Astrocyte of the spinal cord (primary cell): ENCODE results near the gene RMC1.
A peak's percentile ranks its signal among the peaks of the same experiment; 100 is the strongest.

ENCODE experiments used
- DNase-seq: peaks from one replicate; pipeline ENCODE4 v3.0.0; 2011; ENCODE audit warnings: low read depth, low spot score
- H3K4me3 ChIP-seq: 2 replicates; pipeline ENCODE4 v1.5.1; 2011; ENCODE audit warnings: low read depth, mild to moderate bottlenecking, low read length, moderate library complexity
- CTCF ChIP-seq: IDR thresholded peaks from 2 replicates; pipeline ENCODE4 v1.5.1; 2012; ENCODE audit warnings: low read depth, mild to moderate bottlenecking, low read length, inconsistent platforms
- in situ Hi-C: cut with HindIII; loops from 2 replicates; pipeline ENCODE4 v1.10.0; 2017; ENCODE audit warnings: low sequenced_read_pairs

Gene RMC1

GRCh38 chr18:23547306-23547705 lies 44.0 kb downstream of the RMC1 start:
- no peak for TF ChIP-seq CTCF
- in situ Hi-C loops = no loop called here
- no peak for DNase-seq
- H3K4me3 ChIP-seq = no peak overlapping the region

- TF ChIP-seq CTCF = no peak
- H3K4me3 ChIP-seq = no peak overlapping the region
- peak; percentile 15 for DNase-seq
- in situ Hi-C loops = no loop called here
Measured at GRCh38 chr18:23547846-23548245, 44.5 kb downstream of the RMC1 start.

- DNase-seq = no peak
- in situ Hi-C loops = no loop called here
- no peak for TF ChIP-seq CTCF
- no peak overlapping the region for H3K4me3 ChIP-seq
Measured at GRCh38 chr18:23548275-23548674, 45.0 kb downstream of the RMC1 start.

GRCh38 chr18:23548719-23549118 lies 45.4 kb downstream of the RMC1 start:
- TF ChIP-seq CTCF = no peak
- no peak for DNase-seq
- in situ Hi-C loops = no loop called here
- no peak overlapping the region for H3K4me3 ChIP-seq

- no peak for TF ChIP-seq CTCF
- no peak overlapping the region for H3K4me3 ChIP-seq
- in situ Hi-C loops = no loop called here
- no peak for DNase-seq
Measured at GRCh38 chr18:23550898-23551297, 47.6 kb downstream of the RMC1 start.

- in situ Hi-C loops = no loop called here
- DNase-seq = no peak
- H3K4me3 ChIP-seq = no peak overlapping the region
- no peak for TF ChIP-seq CTCF
Measured at GRCh38 chr18:23551978-23552377, 48.7 kb downstream of the RMC1 start.

- DNase-seq = no peak
- no peak overlapping the region for H3K4me3 ChIP-seq
- TF ChIP-seq CTCF = no peak
- in situ Hi-C loops = no loop called here
Measured at GRCh38 chr18:23552505-23552904, 49.2 kb downstream of the RMC1 start.
